Measurements from ENCODE around the gene ERAL1.
A peak's percentile ranks its signal among the peaks of the same experiment; 100 is the strongest.

ERAL1 gene

DNA sequence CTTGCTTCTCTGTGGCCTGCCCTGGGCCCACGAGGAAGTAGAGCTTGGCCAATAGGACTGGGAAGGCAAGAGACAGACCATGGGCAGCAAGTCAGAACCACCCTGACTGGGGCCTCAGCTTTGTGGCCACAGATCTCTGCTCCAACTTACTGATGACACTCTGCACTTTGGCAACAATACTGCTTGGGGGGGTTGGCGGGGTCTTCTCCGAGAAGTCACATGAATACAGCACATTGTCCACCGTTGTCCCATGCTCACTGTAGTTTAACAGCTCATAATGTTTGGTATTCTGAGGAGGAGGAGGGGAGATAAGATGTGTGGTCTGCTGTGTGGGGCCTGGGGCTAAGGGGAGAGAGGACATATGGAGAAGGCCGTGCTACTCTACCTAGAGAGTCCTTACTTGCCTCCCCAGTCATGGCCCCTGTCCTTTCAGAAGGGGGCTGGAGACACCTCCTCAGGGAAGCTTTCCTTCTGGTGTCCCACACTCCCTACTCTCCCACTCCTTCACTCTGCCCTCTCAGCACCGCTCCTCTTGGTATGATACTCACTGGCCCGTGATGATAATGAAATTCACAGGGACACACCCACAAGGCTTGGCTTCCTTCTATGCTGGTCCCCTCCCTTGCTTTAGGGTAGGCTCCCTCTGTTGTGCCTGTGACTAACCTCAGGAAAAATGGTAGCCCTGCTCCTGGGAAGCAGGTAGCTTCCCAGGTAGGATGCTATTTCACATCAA lies 52.1 kb downstream of the ERAL1 start:
- H2BK5ac ChIP-seq (ENCODE audit: low read length) = peak overlapping the region; percentile 56
- no peak for DNase-seq (ENCODE audit: low spot score)
- no peak overlapping the region for H4K91ac ChIP-seq (ENCODE audit: low read depth, low read length, poor library complexity)
- peak overlapping the region; percentile 25 for H3K27ac ChIP-seq (replicated peaks; ENCODE audit: low read length)
- H3K36me3 ChIP-seq (replicated peaks in 1 of 2; ENCODE audit: control insufficient read depth in 2 of 2, insufficient read depth in 2 of 2, low read length in 2 of 2) = peaks cover 52 to 68% of the 10 kb centered on the region in 2 donors
- H2AFZ ChIP-seq (ENCODE audit: low read length) = no peak overlapping the region
- H3K4me3 ChIP-seq (ENCODE audit: low read length in 2 of 2) = no peak overlapping the region
- H3K27me3 ChIP-seq (ENCODE audit: control insufficient read depth in 3 of 3, insufficient read depth in 3 of 3, low read depth in 1 of 3, low read length in 3 of 3) = no peaks in the 10 kb centered on the region
- H3K23ac ChIP-seq (ENCODE audit: low read depth, low read length, poor library complexity) = no peak overlapping the region
- H2BK15ac ChIP-seq (ENCODE audit: low read length) = no peak overlapping the region
- no peaks in the 10 kb centered on the region for H3K79me1 ChIP-seq (ENCODE audit: low read depth, low read length)
- no peak overlapping the region for H2BK120ac ChIP-seq (ENCODE audit: low read depth, low read length)
- H2AK5ac ChIP-seq (ENCODE audit: low read depth, low read length) = no peak overlapping the region
- no peak overlapping the region for H3K18ac ChIP-seq (ENCODE audit: low read length)
- no peaks in the 10 kb centered on the region for H3K9me3 ChIP-seq (replicated peaks in 1 of 2; ENCODE audit: control insufficient read depth in 2 of 2, insufficient read depth in 1 of 2, low read depth in 1 of 2, low read length in 2 of 2)
- no peak overlapping the region for H2BK12ac ChIP-seq (ENCODE audit: low read length)
- H3K4me1 ChIP-seq (ENCODE audit: control insufficient read depth in 2 of 2, insufficient read depth in 1 of 2, low read depth in 1 of 2, low read length in 2 of 2) = peaks cover 0 to 1% of the 10 kb centered on the region in 2 donors
- no peak overlapping the region for H3K9ac ChIP-seq (ENCODE audit: low read depth, low read length, poor library complexity)
- no peak overlapping the region for H4K8ac ChIP-seq (ENCODE audit: low read depth, low read length)
- no peak overlapping the region for H3K4ac ChIP-seq (ENCODE audit: low read length)
- H3K4me2 ChIP-seq (ENCODE audit: insufficient read depth, low read length, poor library complexity, severe bottlenecking) = no peak overlapping the region
- H3K14ac ChIP-seq (ENCODE audit: low read length) = no peak overlapping the region
- no CpG with 5 or more reads among the region's 7 CpGs for WGBS, 2 donors (ENCODE audit: extremely low coverage in 2 of 2, insufficient read length in 2 of 2, insufficient replicate concordance in 1 of 2)

DNA sequence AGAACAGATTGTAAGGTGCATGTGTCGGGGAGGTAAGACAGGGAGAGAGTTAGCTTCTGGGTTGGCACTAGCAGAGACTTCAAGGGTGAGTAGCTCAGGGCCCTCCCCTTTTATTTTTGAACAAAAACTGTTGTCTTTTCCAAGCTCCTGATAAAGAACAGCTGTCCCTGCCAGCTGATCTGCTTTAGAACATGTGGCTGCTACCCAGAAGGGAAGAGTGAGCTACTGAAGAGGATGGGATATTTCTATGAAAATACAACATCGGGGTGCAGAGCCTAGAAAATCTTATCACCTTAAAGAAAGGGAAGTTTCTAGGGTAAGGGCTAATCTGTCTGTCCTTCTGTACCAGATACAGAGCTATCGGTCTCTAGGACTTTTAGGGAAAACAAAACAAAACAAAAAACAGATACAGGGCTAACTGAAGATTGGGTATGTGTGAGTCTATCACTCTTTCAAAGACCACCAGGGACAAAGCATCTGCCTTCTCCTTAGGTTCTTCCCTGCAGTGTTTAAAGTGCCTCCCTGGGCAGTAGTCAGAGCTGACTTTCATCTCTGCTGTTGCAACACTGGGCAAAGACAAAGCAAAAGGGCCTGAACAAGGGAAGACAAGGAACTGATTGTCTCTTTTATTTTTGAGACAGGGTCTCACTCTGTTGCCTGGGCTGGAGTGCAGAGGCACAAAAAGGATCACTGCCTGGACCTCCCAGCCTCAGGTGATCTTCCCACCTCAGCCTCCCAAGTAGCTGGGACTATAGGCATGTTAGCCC lies 53.1 kb downstream of the ERAL1 start:
- H2AFZ ChIP-seq (ENCODE audit: low read length) = no peak overlapping the region
- no peak overlapping the region for H2BK12ac ChIP-seq (ENCODE audit: low read length)
- no peak overlapping the region for H2BK5ac ChIP-seq (ENCODE audit: low read length)
- no peak overlapping the region for H2BK120ac ChIP-seq (ENCODE audit: low read depth, low read length)
- WGBS, 2 donors (ENCODE audit: extremely low coverage in 2 of 2, insufficient read length in 2 of 2, insufficient replicate concordance in 1 of 2) = no CpG with 5 or more reads among the region's 3 CpGs
- no peak overlapping the region for H4K8ac ChIP-seq (ENCODE audit: low read depth, low read length)
- peak overlapping the region; percentile 25 for H3K23ac ChIP-seq (ENCODE audit: low read depth, low read length, poor library complexity)
- no peaks in the 10 kb centered on the region for H3K9me3 ChIP-seq (replicated peaks in 1 of 2; ENCODE audit: control insufficient read depth in 2 of 2, insufficient read depth in 1 of 2, low read depth in 1 of 2, low read length in 2 of 2)
- H3K36me3 ChIP-seq (replicated peaks in 1 of 2; ENCODE audit: control insufficient read depth in 2 of 2, insufficient read depth in 2 of 2, low read length in 2 of 2) = peaks cover 62 to 78% of the 10 kb centered on the region in 2 donors
- H3K4me1 ChIP-seq (ENCODE audit: control insufficient read depth in 2 of 2, insufficient read depth in 1 of 2, low read depth in 1 of 2, low read length in 2 of 2) = peaks cover 0 to 1% of the 10 kb centered on the region in 2 donors
- H3K9ac ChIP-seq (ENCODE audit: low read depth, low read length, poor library complexity) = no peak overlapping the region
- H3K4me2 ChIP-seq (ENCODE audit: insufficient read depth, low read length, poor library complexity, severe bottlenecking) = no peak overlapping the region
- no peak for DNase-seq (ENCODE audit: low spot score)
- H3K4ac ChIP-seq (ENCODE audit: low read length) = no peak overlapping the region
- no peak overlapping the region for H3K27ac ChIP-seq (replicated peaks; ENCODE audit: low read length)
- no peak overlapping the region for H3K18ac ChIP-seq (ENCODE audit: low read length)
- no peak overlapping the region for H2BK15ac ChIP-seq (ENCODE audit: low read length)
- no peaks in the 10 kb centered on the region for H3K27me3 ChIP-seq (ENCODE audit: control insufficient read depth in 3 of 3, insufficient read depth in 3 of 3, low read depth in 1 of 3, low read length in 3 of 3)
- no peak overlapping the region for H2AK5ac ChIP-seq (ENCODE audit: low read depth, low read length)
- H3K4me3 ChIP-seq (ENCODE audit: low read length in 2 of 2) = no peak overlapping the region
- no peak overlapping the region for H4K91ac ChIP-seq (ENCODE audit: low read depth, low read length, poor library complexity)
- no peaks in the 10 kb centered on the region for H3K79me1 ChIP-seq (ENCODE audit: low read depth, low read length)
- H3K14ac ChIP-seq (ENCODE audit: low read length) = no peak overlapping the region

DNA sequence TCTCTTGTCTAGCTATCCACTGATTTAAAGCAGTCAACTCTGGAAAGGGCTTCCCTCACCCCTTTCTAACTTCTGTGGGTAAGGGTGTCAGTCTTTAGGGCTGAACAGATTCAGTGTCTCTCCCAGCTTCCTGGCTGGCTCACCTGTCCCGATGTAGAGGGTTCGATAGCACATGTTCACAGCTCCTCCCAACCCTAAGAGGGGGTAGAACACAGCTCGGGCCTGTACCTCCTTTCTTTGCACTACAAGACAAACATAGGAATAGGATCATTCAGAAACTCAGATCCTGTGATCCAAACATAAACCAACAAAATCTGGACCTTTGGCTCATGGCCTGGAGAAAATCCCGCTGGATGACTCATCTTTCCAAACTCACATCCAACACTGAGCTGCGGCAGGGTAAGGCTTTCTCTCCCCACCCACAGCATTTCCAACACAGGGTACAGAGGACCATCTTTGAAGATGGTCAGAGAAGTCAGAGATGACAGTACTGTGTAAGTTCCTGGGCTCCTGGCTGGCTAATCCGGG lies 53.9 kb downstream of the ERAL1 start:
- no peak overlapping the region for H3K23ac ChIP-seq (ENCODE audit: low read depth, low read length, poor library complexity)
- no peak overlapping the region for H2BK120ac ChIP-seq (ENCODE audit: low read depth, low read length)
- no peak for DNase-seq (ENCODE audit: low spot score)
- no peak overlapping the region for H2BK12ac ChIP-seq (ENCODE audit: low read length)
- H3K4ac ChIP-seq (ENCODE audit: low read length) = no peak overlapping the region
- no peak overlapping the region for H2AFZ ChIP-seq (ENCODE audit: low read length)
- H4K8ac ChIP-seq (ENCODE audit: low read depth, low read length) = no peak overlapping the region
- H3K4me3 ChIP-seq (ENCODE audit: low read length in 2 of 2) = no peak overlapping the region
- no peak overlapping the region for H3K27ac ChIP-seq (replicated peaks; ENCODE audit: low read length)
- H3K18ac ChIP-seq (ENCODE audit: low read length) = no peak overlapping the region
- WGBS, 2 donors (ENCODE audit: extremely low coverage in 2 of 2, insufficient read length in 2 of 2, insufficient replicate concordance in 1 of 2) = no CpG with 5 or more reads among the region's 6 CpGs
- no peak overlapping the region for H3K9ac ChIP-seq (ENCODE audit: low read depth, low read length, poor library complexity)
- peaks cover 69 to 86% of the 10 kb centered on the region in 2 donors for H3K36me3 ChIP-seq (replicated peaks in 1 of 2; ENCODE audit: control insufficient read depth in 2 of 2, insufficient read depth in 2 of 2, low read length in 2 of 2)
- H3K79me1 ChIP-seq (ENCODE audit: low read depth, low read length) = no peaks in the 10 kb centered on the region
- no peaks in the 10 kb centered on the region for H3K27me3 ChIP-seq (ENCODE audit: control insufficient read depth in 3 of 3, insufficient read depth in 3 of 3, low read depth in 1 of 3, low read length in 3 of 3)
- H3K14ac ChIP-seq (ENCODE audit: low read length) = no peak overlapping the region
- H2AK5ac ChIP-seq (ENCODE audit: low read depth, low read length) = no peak overlapping the region
- H3K4me2 ChIP-seq (ENCODE audit: insufficient read depth, low read length, poor library complexity, severe bottlenecking) = no peak overlapping the region
- H3K9me3 ChIP-seq (replicated peaks in 1 of 2; ENCODE audit: control insufficient read depth in 2 of 2, insufficient read depth in 1 of 2, low read depth in 1 of 2, low read length in 2 of 2) = no peaks in the 10 kb centered on the region
- no peak overlapping the region for H2BK5ac ChIP-seq (ENCODE audit: low read length)
- no peaks in the 10 kb centered on the region for H3K4me1 ChIP-seq (ENCODE audit: control insufficient read depth in 2 of 2, insufficient read depth in 1 of 2, low read depth in 1 of 2, low read length in 2 of 2)
- H2BK15ac ChIP-seq (ENCODE audit: low read length) = no peak overlapping the region
- no peak overlapping the region for H4K91ac ChIP-seq (ENCODE audit: low read depth, low read length, poor library complexity)

DNA sequence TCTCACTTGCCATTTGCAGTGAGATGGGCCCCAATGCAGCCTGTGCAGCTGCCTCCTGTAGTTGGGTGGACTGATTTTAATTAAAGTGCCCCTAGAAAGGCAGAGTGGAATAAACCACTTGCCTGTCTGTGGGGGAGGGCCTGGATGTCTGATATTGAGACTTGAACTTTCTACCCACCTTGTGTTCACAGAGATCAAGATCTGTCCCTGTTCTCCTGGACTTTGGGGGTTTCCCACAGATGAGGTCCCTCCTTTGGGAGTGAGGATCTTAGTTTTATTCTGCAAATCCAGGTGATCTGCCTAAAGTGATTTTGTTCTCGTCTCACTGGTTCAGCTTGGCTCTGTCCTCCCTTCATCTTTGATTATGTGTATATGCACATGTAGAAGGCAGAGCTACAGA lies 55.7 kb downstream of the ERAL1 start:
- Histone ChIP-seq H3K27me3 (ENCODE audit: control insufficient read depth in 3 of 3, insufficient read depth in 3 of 3, low read depth in 1 of 3, low read length in 3 of 3) (no peaks in the 10 kb centered on the region), H2AK5ac (ENCODE audit: low read depth, low read length) (no peak overlapping the region), H3K79me1 (ENCODE audit: low read depth, low read length) (no peaks in the 10 kb centered on the region), H3K18ac (ENCODE audit: low read length) (no peak overlapping the region), H3K14ac (ENCODE audit: low read length) (no peak overlapping the region), H3K9me3 (replicated peaks in 1 of 2; ENCODE audit: control insufficient read depth in 2 of 2, insufficient read depth in 1 of 2, low read depth in 1 of 2, low read length in 2 of 2) (no peaks in the 10 kb centered on the region), H2BK15ac (ENCODE audit: low read length) (no peak overlapping the region), H3K27ac (replicated peaks; ENCODE audit: low read length) (no peak overlapping the region), H3K4me3 (ENCODE audit: low read length in 2 of 2) (no peak overlapping the region), H3K9ac (ENCODE audit: low read depth, low read length, poor library complexity) (no peak overlapping the region), H3K4me2 (ENCODE audit: insufficient read depth, low read length, poor library complexity, severe bottlenecking) (no peak overlapping the region), H4K8ac (ENCODE audit: low read depth, low read length) (no peak overlapping the region), H4K91ac (ENCODE audit: low read depth, low read length, poor library complexity) (no peak overlapping the region), H2BK12ac (ENCODE audit: low read length) (no peak overlapping the region), H2AFZ (ENCODE audit: low read length) (no peak overlapping the region), H3K4me1 (ENCODE audit: control insufficient read depth in 2 of 2, insufficient read depth in 1 of 2, low read depth in 1 of 2, low read length in 2 of 2) (no peaks in the 10 kb centered on the region), H2BK5ac (ENCODE audit: low read length) (no peak overlapping the region), H3K36me3 (replicated peaks in 1 of 2; ENCODE audit: control insufficient read depth in 2 of 2, insufficient read depth in 2 of 2, low read length in 2 of 2) (peaks cover 83 to 99% of the 10 kb centered on the region in 2 donors), H3K23ac (ENCODE audit: low read depth, low read length, poor library complexity) (no peak overlapping the region), H3K4ac (ENCODE audit: low read length) (no peak overlapping the region), H2BK120ac (ENCODE audit: low read depth, low read length) (no peak overlapping the region)
- no CpG with 5 or more reads among the region's 1 CpG for WGBS, 2 donors (ENCODE audit: extremely low coverage in 2 of 2, insufficient read length in 2 of 2, insufficient replicate concordance in 1 of 2)
- no peak for DNase-seq (ENCODE audit: low spot score)
